Left lung (tissue), 10 donors: ENCODE data around the gene EED. TPM values are rescaled to one million over a fixed set of nuclear protein-coding genes. Genes with fewer than 3 reads are reported as not detected.

Experiments used
- ATAC-seq: fragments of 200-7000 bp; cut with Tn5 transposase; one replicate; pipeline ENCODE4 v1.9.1; 2020; ENCODE audit warnings: moderate library complexity
- DNase-seq, 4 donors: peaks; one replicate each; pipeline ENCODE4 v3.0.0-alpha.2; 2013 to 2020
- H3K27ac ChIP-seq, 2 donors: fragments of 200-600 bp; sonication (generic) in 1 of 2; one replicate each; pipeline versions ENCODE4 v1.5.0 to v1.8.0; 2020 to 2021
- H3K27me3 ChIP-seq, 2 donors: fragments of 200-600 bp; sonication (generic) in 1 of 2; one replicate each; pipeline versions ENCODE4 v1.5.0 to v1.8.0; 2020 to 2021
- H3K36me3 ChIP-seq, 2 donors: fragments of 200-600 bp; sonication (generic) in 1 of 2; one replicate each; pipeline versions ENCODE4 v1.5.0 to v1.8.0; 2020 to 2021
- H3K4me1 ChIP-seq, 2 donors: fragments of 200-600 bp; one replicate each; pipeline ENCODE4 v1.8.0; 2021
- H3K4me3 ChIP-seq, 2 donors: fragments of 200-600 bp; sonication (generic) in 1 of 2; one replicate each; pipeline versions ENCODE4 v1.5.0 to v1.8.0; 2020 to 2021; ENCODE audit warnings: mild to moderate bottlenecking in 1 of 2
- H3K9me3 ChIP-seq, 2 donors: fragments of 200-600 bp; sonication (generic) in 1 of 2; one replicate each; pipeline versions ENCODE4 v1.5.0 to v1.8.0; 2020 to 2021
- CTCF ChIP-seq, 2 donors: fragments of 200-600 bp; sonication (generic) in 1 of 2; IDR thresholded peaks; one replicate each; pipeline versions ENCODE4 v1.5.0 to v1.8.0; 2021; ENCODE audit warnings: antibody characterized with exemption in 2 of 2
- intact Hi-C, 2 donors: fragments of 100-400 bp; cut with DNase I; formaldehyde crosslinking; loops; one replicate each; pipeline versions ENCODE4 v1.11.2 to v1.14.2; 2022
- polyA plus RNA-seq, 6 donors: library from polyadenylated mRNA; unstranded; fragments of 120-200 nt; gene quantifications; one replicate each; pipeline ENCODE4 v1.2.1, GENCODE V29; 2013; ENCODE audit not compliant: insufficient read length in 6 of 6
- total RNA-seq, 2 donors: library from RNA; stranded (reverse); fragmentation: NEBNext Ultra II Directional; extraction: Animal tissue kit (Norgen Biotek cat#: 25700); gene quantifications; one replicate each; pipeline ENCODE4 v1.2.1, GENCODE V29; 2021
- donor health status: DM: no; HTN: yes; CAD: no.
- donor health status: DM: no; HTN: no; CAD: no.

The EED gene
- total and polyA plus RNA-seq, 8 donors = 20.3 to 48.2 (median 37.7) TPM

GRCh38 chr11:86264649-86265048 is 20.1 kb downstream of the EED start:
- peaks cover 0 to 49% of the 10 kb centered on the region in 2 donors for H3K36me3 ChIP-seq
- no peak overlapping the region for H3K4me3 ChIP-seq
- H3K27me3 ChIP-seq = no peaks in the 10 kb centered on the region
- ATAC-seq (no peak), DNase-seq (no peak)
- intact Hi-C loops = no loop called here
- no peaks in the 10 kb centered on the region for H3K9me3 ChIP-seq
- no peaks in the 10 kb centered on the region for H3K4me1 ChIP-seq
- no peak for TF ChIP-seq CTCF (IDR thresholded peaks at IDR 0.05)
- H3K27ac ChIP-seq = no peak overlapping the region

GRCh38 chr11:86265194-86265593 is 20.6 kb downstream of the EED start:
- no peak for DNase-seq
- Histone ChIP-seq H3K4me1 (no peaks in the 10 kb centered on the region), H3K27me3 (no peaks in the 10 kb centered on the region), H3K27ac (no peak overlapping the region), H3K9me3 (no peaks in the 10 kb centered on the region), H3K4me3 (no peak overlapping the region), H3K36me3 (peaks cover 0 to 44% of the 10 kb centered on the region in 2 donors)
- ATAC-seq = no peak
- intact Hi-C loops = no loop called here
- no peak for TF ChIP-seq CTCF (IDR thresholded peaks at IDR 0.05)

GRCh38 chr11:86269645-86270044 is 25.1 kb downstream of the EED start:
- no peak overlapping the region for H3K4me3 ChIP-seq
- no peaks in the 10 kb centered on the region for H3K4me1 ChIP-seq
- no peaks in the 10 kb centered on the region for H3K9me3 ChIP-seq
- peaks cover 0 to 9% of the 10 kb centered on the region in 2 donors for H3K36me3 ChIP-seq
- no peaks in the 10 kb centered on the region for H3K27me3 ChIP-seq
- ATAC-seq (no peak), DNase-seq (no peak)
- no peak for TF ChIP-seq CTCF (IDR thresholded peaks at IDR 0.05)
- intact Hi-C loops = no loop called here
- no peak overlapping the region for H3K27ac ChIP-seq

GRCh38 chr11:86274503-86274902 is 29.9 kb downstream of the EED start:
- Histone ChIP-seq H3K4me3 (no peak overlapping the region), H3K9me3 (no peaks in the 10 kb centered on the region), H3K27ac (no peak overlapping the region), H3K4me1 (peaks cover 4% of the 10 kb centered on the region in 2 donors), H3K27me3 (no peaks in the 10 kb centered on the region), H3K36me3 (peaks cover 0 to 36% of the 10 kb centered on the region in 2 donors)
- DNase-seq (no peak), ATAC-seq (no peak)
- TF ChIP-seq CTCF (IDR thresholded peaks at IDR 0.05) = no peak
- intact Hi-C loops = no loop called here

- no peak for TF ChIP-seq CTCF (IDR thresholded peaks at IDR 0.05)
- DNase-seq (no peak), ATAC-seq (peak; percentile 75)
- Histone ChIP-seq H3K27ac (no peak overlapping the region), H3K36me3 (peaks cover 0 to 39% of the 10 kb centered on the region in 2 donors), H3K9me3 (no peaks in the 10 kb centered on the region), H3K27me3 (no peaks in the 10 kb centered on the region), H3K4me1 (peaks cover 4% of the 10 kb centered on the region in 2 donors), H3K4me3 (no peak overlapping the region)
- intact Hi-C loops = no loop called here
These were observed 30.4 kb downstream of the EED start for GRCh38 chr11:86274999-86275398.
